Stimulated activated naive CD8-positive, alpha-beta T cell treated with anti-CD3 and anti-CD28 coated beads, Interleukin-15, Interleukin-2, amounts not matched to agents 100 ng/mL and 50 ng/mL, for 24 hours (primary cell): ENCODE measurements around the gene DCTN5.

Source experiments
- H3K27ac Mint-ChIP-seq: one replicate; pipeline ENCODE4 v1.8.0; 2021; ENCODE audit warnings: mild to moderate bottlenecking, mixed read lengths
- H3K27me3 Mint-ChIP-seq: one replicate; pipeline ENCODE4 v1.8.0; 2021; ENCODE audit warnings: mixed read lengths
- H3K36me3 Mint-ChIP-seq: one replicate; pipeline ENCODE4 v1.8.0; 2021; ENCODE audit warnings: low read depth, mixed read lengths
- H3K4me1 Mint-ChIP-seq: one replicate; pipeline ENCODE4 v1.8.0; 2021; ENCODE audit warnings: low read depth, mixed read lengths
- H3K4me3 Mint-ChIP-seq: one replicate; pipeline ENCODE4 v1.8.0; 2021; ENCODE audit warnings: mild to moderate bottlenecking, mixed read lengths
- H3K9me3 Mint-ChIP-seq: one replicate; pipeline ENCODE4 v1.8.0; 2021; ENCODE audit warnings: mixed read lengths

DCTN5 gene

GRCh38 chr16:23695756-23696155 is 54.5 kb downstream of the DCTN5 start:
- Mint-ChIP-seq H3K4me1 (peaks cover 5% of the 10 kb centered on the region), H3K9me3 (no peaks in the 10 kb centered on the region), H3K27me3 (peaks cover 5% of the 10 kb centered on the region), H3K36me3 (no peaks in the 10 kb centered on the region), H3K4me3 (no peak overlapping the region), H3K27ac (no peak overlapping the region)

GRCh38 chr16:23699100-23699499 is 57.8 kb downstream of the DCTN5 start:
- H3K27ac Mint-ChIP-seq: no peak overlapping the region
- H3K36me3 Mint-ChIP-seq: peaks cover 5% of the 10 kb centered on the region
- peaks cover 9% of the 10 kb centered on the region for H3K9me3 Mint-ChIP-seq
- H3K4me1 Mint-ChIP-seq: peaks cover 5% of the 10 kb centered on the region
- H3K27me3 Mint-ChIP-seq: peaks cover 18% of the 10 kb centered on the region
- H3K4me3 Mint-ChIP-seq: no peak overlapping the region

GRCh38 chr16:23700093-23700492 is 58.8 kb downstream of the DCTN5 start:
- Mint-ChIP-seq H3K4me1 (no peaks in the 10 kb centered on the region), H3K9me3 (peaks cover 9% of the 10 kb centered on the region), H3K36me3 (peaks cover 5% of the 10 kb centered on the region), H3K27ac (no peak overlapping the region), H3K27me3 (peaks cover 18% of the 10 kb centered on the region), H3K4me3 (no peak overlapping the region)

- Mint-ChIP-seq H3K27me3 (peaks cover 18% of the 10 kb centered on the region), H3K4me3 (no peak overlapping the region), H3K36me3 (peaks cover 5% of the 10 kb centered on the region), H3K27ac (no peak overlapping the region), H3K4me1 (no peaks in the 10 kb centered on the region), H3K9me3 (peaks cover 9% of the 10 kb centered on the region)
These were observed 59.2 kb downstream of the DCTN5 start for GRCh38 chr16:23700509-23700908.

- peaks cover 9% of the 10 kb centered on the region for H3K9me3 Mint-ChIP-seq
- peaks cover 5% of the 10 kb centered on the region for H3K36me3 Mint-ChIP-seq
- H3K27ac Mint-ChIP-seq: no peak overlapping the region
- H3K4me3 Mint-ChIP-seq: no peak overlapping the region
- peaks cover 16% of the 10 kb centered on the region for H3K27me3 Mint-ChIP-seq
- H3K4me1 Mint-ChIP-seq: no peaks in the 10 kb centered on the region
These were observed 59.8 kb downstream of the DCTN5 start for GRCh38 chr16:23701045-23701444.

- Mint-ChIP-seq H3K9me3 (peaks cover 9% of the 10 kb centered on the region), H3K4me3 (no peak overlapping the region), H3K27ac (no peak overlapping the region), H3K27me3 (peaks cover 22% of the 10 kb centered on the region), H3K4me1 (no peaks in the 10 kb centered on the region), H3K36me3 (peaks cover 5% of the 10 kb centered on the region)
These were observed 61.7 kb downstream of the DCTN5 start for GRCh38 chr16:23702951-23703350.

GRCh38 chr16:23704772-23705516 is 63.7 kb downstream of the DCTN5 start:
- Mint-ChIP-seq H3K27ac (no peak overlapping the region), H3K4me1 (no peaks in the 10 kb centered on the region), H3K27me3 (peaks cover 29% of the 10 kb centered on the region), H3K4me3 (no peak overlapping the region), H3K36me3 (peaks cover 5% of the 10 kb centered on the region), H3K9me3 (peaks cover 15% of the 10 kb centered on the region)

GRCh38 chr16:23705517-23705902 is 64.2 kb downstream of the DCTN5 start:
- Mint-ChIP-seq H3K36me3 (peaks cover 5% of the 10 kb centered on the region), H3K27me3 (peaks cover 34% of the 10 kb centered on the region), H3K4me3 (no peak overlapping the region), H3K4me1 (no peaks in the 10 kb centered on the region), H3K27ac (no peak overlapping the region), H3K9me3 (peaks cover 20% of the 10 kb centered on the region)

- Mint-ChIP-seq H3K36me3 (peaks cover 5% of the 10 kb centered on the region), H3K4me3 (no peak overlapping the region), H3K27me3 (peaks cover 44% of the 10 kb centered on the region), H3K4me1 (no peaks in the 10 kb centered on the region), H3K9me3 (peaks cover 20% of the 10 kb centered on the region), H3K27ac (no peak overlapping the region)
These were observed 65.2 kb downstream of the DCTN5 start for GRCh38 chr16:23706439-23706838.

GRCh38 chr16:23709536-23709935 is 68.3 kb downstream of the DCTN5 start:
- no peaks in the 10 kb centered on the region for H3K4me1 Mint-ChIP-seq
- H3K27ac Mint-ChIP-seq: no peak overlapping the region
- H3K27me3 Mint-ChIP-seq: peaks cover 52% of the 10 kb centered on the region
- no peaks in the 10 kb centered on the region for H3K36me3 Mint-ChIP-seq
- H3K9me3 Mint-ChIP-seq: peaks cover 11% of the 10 kb centered on the region
- H3K4me3 Mint-ChIP-seq: no peak overlapping the region

- Mint-ChIP-seq H3K4me3 (no peak overlapping the region), H3K9me3 (peaks cover 11% of the 10 kb centered on the region), H3K27ac (no peak overlapping the region), H3K27me3 (peaks cover 57% of the 10 kb centered on the region), H3K4me1 (no peaks in the 10 kb centered on the region), H3K36me3 (no peaks in the 10 kb centered on the region)
These were observed 68.7 kb downstream of the DCTN5 start for GRCh38 chr16:23710008-23710407.

- peaks cover 57% of the 10 kb centered on the region for H3K27me3 Mint-ChIP-seq
- H3K36me3 Mint-ChIP-seq: no peaks in the 10 kb centered on the region
- no peaks in the 10 kb centered on the region for H3K4me1 Mint-ChIP-seq
- H3K4me3 Mint-ChIP-seq: no peak overlapping the region
- peaks cover 11% of the 10 kb centered on the region for H3K9me3 Mint-ChIP-seq
- H3K27ac Mint-ChIP-seq: no peak overlapping the region
These were observed 69.2 kb downstream of the DCTN5 start for GRCh38 chr16:23710504-23710903.

GRCh38 chr16:23711785-23712184 is 70.5 kb downstream of the DCTN5 start:
- Mint-ChIP-seq H3K27me3 (peaks cover 64% of the 10 kb centered on the region), H3K4me3 (no peak overlapping the region), H3K27ac (no peak overlapping the region), H3K36me3 (no peaks in the 10 kb centered on the region), H3K4me1 (no peaks in the 10 kb centered on the region), H3K9me3 (peaks cover 11% of the 10 kb centered on the region)

- Mint-ChIP-seq H3K27me3 (peaks cover 66% of the 10 kb centered on the region), H3K36me3 (no peaks in the 10 kb centered on the region), H3K4me3 (no peak within 1 kb of the TSS), H3K27ac (no peak within 1 kb of the TSS), H3K4me1 (no peaks in the 10 kb centered on the region), H3K9me3 (peaks cover 11% of the 10 kb centered on the region)
These were observed 71.7 kb downstream of the DCTN5 start, which contains the start of gene ERN2 for GRCh38 chr16:23712976-23713375. Gene ERN2 (minus strand): TSS chr16:23713222. CDS start chr16:23713187, 35 bp downstream.

GRCh38 chr16:23716484-23716883 is 75.2 kb downstream of the DCTN5 start:
- peaks cover 45% of the 10 kb centered on the region for H3K27me3 Mint-ChIP-seq
- no peak overlapping the region for H3K4me3 Mint-ChIP-seq

More at GRCh38 chr16:23716484-23716883, 75.2 kb downstream of the DCTN5 start:
- no peaks in the 10 kb centered on the region for H3K36me3 Mint-ChIP-seq
- H3K4me1 Mint-ChIP-seq: no peaks in the 10 kb centered on the region
- H3K9me3 Mint-ChIP-seq: no peaks in the 10 kb centered on the region
- H3K27ac Mint-ChIP-seq: no peak overlapping the region
